ENCODE data around the gene PRR13.
A peak's percentile ranks its signal among the peaks of the same experiment; 100 is the strongest.
"Not testable (repeated sequence)": the region's sequence is repeated elsewhere in the genome, so short reads cannot be mapped to it uniquely, and the experiment has no call there.

Gene PRR13

DNA sequence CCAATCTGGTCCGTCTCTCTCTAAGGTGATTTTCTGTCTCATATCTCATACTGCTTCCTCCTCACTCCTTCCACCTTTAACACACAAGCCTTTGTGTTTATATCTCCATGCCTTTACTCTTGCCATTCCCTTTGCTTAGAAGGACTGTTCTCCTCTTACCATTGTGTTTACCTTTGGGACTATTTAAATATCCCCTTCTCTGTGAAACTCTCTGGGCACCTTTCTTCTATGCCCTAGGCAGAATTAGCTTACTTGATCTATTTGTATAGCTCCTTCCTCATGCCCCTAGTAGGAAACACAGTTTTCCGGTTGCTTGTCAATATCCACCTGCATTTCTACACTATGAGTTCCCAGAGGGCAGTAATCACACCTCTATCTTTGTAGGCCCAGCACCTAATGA is 21.8 kb upstream of the PRR13 start:
- no peak overlapping the region for H4K8ac ChIP-seq (ENCODE audit: low read depth, low read length)
- no peak overlapping the region for H3K4ac ChIP-seq (ENCODE audit: low read depth, low read length)
- H3K79me2 ChIP-seq (ENCODE audit: control insufficient read depth, insufficient read depth, low read length), result no peaks in the 10 kb centered on the region
- no peak overlapping the region for H2BK5ac ChIP-seq (ENCODE audit: low read length)
- peak overlapping the region; percentile 25 for H3K56ac ChIP-seq (ENCODE audit: low read length)
- H3K4me2 ChIP-seq (ENCODE audit: low read length), result no peak overlapping the region
- no peak overlapping the region for H4K5ac ChIP-seq (ENCODE audit: low read length)
- H3K23ac ChIP-seq (ENCODE audit: low read length), result no peak overlapping the region
- WGBS (ENCODE audit: extremely low coverage, insufficient coverage, low lambda C conversion rate), result no CpG with 5 or more reads among the region's 2 CpGs
- no peak overlapping the region for H2AK5ac ChIP-seq (ENCODE audit: low read length)
- peak overlapping the region; percentile 32 for H3K27ac ChIP-seq (ENCODE audit: low read depth, low read length)
- peaks cover 10% of the 10 kb centered on the region for H3K4me1 ChIP-seq (ENCODE audit: control insufficient read depth, low read depth, low read length)
- H3K9ac ChIP-seq (ENCODE audit: low read length), result no peak overlapping the region
- H2BK120ac ChIP-seq (ENCODE audit: low read depth, low read length), result no peak overlapping the region
- DNase-seq, result no peak
- H3K79me1 ChIP-seq (ENCODE audit: low read length), result no peaks in the 10 kb centered on the region
- no peak overlapping the region for H3K18ac ChIP-seq (ENCODE audit: low read length)
- H3K4me3 ChIP-seq (ENCODE audit: low read length), result no peak overlapping the region
- no peaks in the 10 kb centered on the region for H3K27me3 ChIP-seq (ENCODE audit: insufficient read depth, low read length, poor library complexity)
- no peak overlapping the region for H2BK15ac ChIP-seq (replicated peaks; ENCODE audit: low read depth)
- no peaks in the 10 kb centered on the region for H3K36me3 ChIP-seq (ENCODE audit: control insufficient read depth, insufficient read depth, low read length)

- H2BK15ac ChIP-seq (replicated peaks; ENCODE audit: low read depth); H3K4me3 ChIP-seq (ENCODE audit: low read length); H3K27me3 ChIP-seq (ENCODE audit: insufficient read depth, low read length, poor library complexity); H3K36me3 ChIP-seq (ENCODE audit: control insufficient read depth, insufficient read depth, low read length); H2BK5ac ChIP-seq (ENCODE audit: low read length); H3K79me1 ChIP-seq (ENCODE audit: low read length); H3K4me1 ChIP-seq (ENCODE audit: control insufficient read depth, low read depth, low read length); H2AK5ac ChIP-seq (ENCODE audit: low read length); H4K5ac ChIP-seq (ENCODE audit: low read length); H3K27ac ChIP-seq (ENCODE audit: low read depth, low read length); H3K18ac ChIP-seq (ENCODE audit: low read length); H2BK120ac ChIP-seq (ENCODE audit: low read depth, low read length); H3K4me2 ChIP-seq (ENCODE audit: low read length); H3K4ac ChIP-seq (ENCODE audit: low read depth, low read length); H4K8ac ChIP-seq (ENCODE audit: low read depth, low read length); H3K56ac ChIP-seq (ENCODE audit: low read length); H3K23ac ChIP-seq (ENCODE audit: low read length); DNase-seq; H3K9ac ChIP-seq (ENCODE audit: low read length); H3K79me2 ChIP-seq (ENCODE audit: control insufficient read depth, insufficient read depth, low read length): not testable (repeated sequence)
- no CpG with 5 or more reads among the region's 12 CpGs for WGBS (ENCODE audit: extremely low coverage, insufficient coverage, low lambda C conversion rate)
Observed at GRCh38 chr12:53422247-53422646, 19.3 kb upstream of the PRR13 start.

DNA sequence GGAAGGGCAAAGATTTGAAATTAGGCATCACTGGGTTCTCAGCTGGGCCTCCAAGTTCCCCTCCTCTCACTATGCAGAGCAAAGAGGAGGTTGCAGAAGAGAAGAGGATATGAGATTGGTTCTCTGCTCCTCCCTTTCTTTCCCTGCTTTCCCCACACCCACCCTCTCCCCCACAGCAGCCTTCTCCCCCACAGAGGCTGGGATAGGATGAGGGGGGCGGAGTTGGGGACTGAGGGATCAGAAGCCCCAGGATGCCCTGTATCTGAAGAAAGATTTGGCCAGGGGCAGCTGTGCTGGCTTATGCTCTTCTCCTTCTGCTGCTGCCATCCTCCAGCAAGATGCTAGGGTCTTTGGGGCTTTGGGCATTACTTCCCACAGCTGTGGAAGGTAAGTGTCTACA is 17.9 kb upstream of the PRR13 start, which contains the start of gene AMHR2:
Gene AMHR2, plus strand, starts transcription at position 259 of the 400 bp plus-strand sequence. Its CDS starts 80 bp downstream, at position 339.
- Histone ChIP-seq H3K27ac (ENCODE audit: low read depth, low read length) (no peak within 1 kb of the TSS), H3K56ac (ENCODE audit: low read length) (no peak within 1 kb of the TSS)

GRCh38 chr12:53424626-53425514 is 16.7 kb upstream of the PRR13 start:
- Histone ChIP-seq H4K8ac (ENCODE audit: low read depth, low read length) (no peak overlapping the region), H4K5ac (ENCODE audit: low read length) (no peak overlapping the region), H2BK5ac (ENCODE audit: low read length) (no peak overlapping the region), H3K23ac (ENCODE audit: low read length) (no peak overlapping the region), H3K4me1 (ENCODE audit: control insufficient read depth, low read depth, low read length) (peaks cover 9% of the 10 kb centered on the region), H3K56ac (ENCODE audit: low read length) (peak overlapping the region; percentile 42), H3K27me3 (ENCODE audit: insufficient read depth, low read length, poor library complexity) (no peaks in the 10 kb centered on the region), H3K18ac (ENCODE audit: low read length) (no peak overlapping the region), H3K79me2 (ENCODE audit: control insufficient read depth, insufficient read depth, low read length) (no peaks in the 10 kb centered on the region), H3K4me3 (ENCODE audit: low read length) (no peak overlapping the region), H3K4ac (ENCODE audit: low read depth, low read length) (no peak overlapping the region), H2BK120ac (ENCODE audit: low read depth, low read length) (no peak overlapping the region), H3K36me3 (ENCODE audit: control insufficient read depth, insufficient read depth, low read length) (no peaks in the 10 kb centered on the region), H3K27ac (ENCODE audit: low read depth, low read length) (no peak overlapping the region), H2BK15ac (replicated peaks; ENCODE audit: low read depth) (no peak overlapping the region), H3K9ac (ENCODE audit: low read length) (peak overlapping the region; percentile 20), H3K79me1 (ENCODE audit: low read length) (no peaks in the 10 kb centered on the region), H2AK5ac (ENCODE audit: low read length) (peak overlapping the region; percentile 27), H3K4me2 (ENCODE audit: low read length) (no peak overlapping the region)
- WGBS (ENCODE audit: extremely low coverage, insufficient coverage, low lambda C conversion rate), result no CpG with 5 or more reads among the region's 9 CpGs
- peak; percentile 80 for DNase-seq

More for the DNA sequence above, 17.9 kb upstream of the PRR13 start, which contains the start of gene AMHR2:
- H3K36me3 ChIP-seq (ENCODE audit: control insufficient read depth, insufficient read depth, low read length), result no peaks in the 10 kb centered on the region
- H3K4me2 ChIP-seq (ENCODE audit: low read length), result no peak within 1 kb of the TSS
- no peak within 1 kb of the TSS for H2BK120ac ChIP-seq (ENCODE audit: low read depth, low read length)
- H3K4ac ChIP-seq (ENCODE audit: low read depth, low read length), result no peak within 1 kb of the TSS
- H3K4me3 ChIP-seq (ENCODE audit: low read length), result no peak within 1 kb of the TSS
- WGBS (ENCODE audit: extremely low coverage, insufficient coverage, low lambda C conversion rate), result no CpG with 5 or more reads among the region's 1 CpG
- no peaks in the 10 kb centered on the region for H3K27me3 ChIP-seq (ENCODE audit: insufficient read depth, low read length, poor library complexity)
- no peak within 1 kb of the TSS for H3K18ac ChIP-seq (ENCODE audit: low read length)
- peak within 1 kb of the TSS; percentile 27 for H2AK5ac ChIP-seq (ENCODE audit: low read length)
- no peaks in the 10 kb centered on the region for H3K79me1 ChIP-seq (ENCODE audit: low read length)
- no peak for DNase-seq
- H4K5ac ChIP-seq (ENCODE audit: low read length), result peak within 1 kb of the TSS; percentile 91
- peaks cover 9% of the 10 kb centered on the region for H3K4me1 ChIP-seq (ENCODE audit: control insufficient read depth, low read depth, low read length)
- H3K79me2 ChIP-seq (ENCODE audit: control insufficient read depth, insufficient read depth, low read length), result no peaks in the 10 kb centered on the region
- H4K8ac ChIP-seq (ENCODE audit: low read depth, low read length), result no peak within 1 kb of the TSS
- no peak within 1 kb of the TSS for H3K9ac ChIP-seq (ENCODE audit: low read length)
- H2BK5ac ChIP-seq (ENCODE audit: low read length), result no peak within 1 kb of the TSS
- no peak within 1 kb of the TSS for H2BK15ac ChIP-seq (replicated peaks; ENCODE audit: low read depth)
- no peak within 1 kb of the TSS for H3K23ac ChIP-seq (ENCODE audit: low read length)

- WGBS (ENCODE audit: extremely low coverage, insufficient coverage, low lambda C conversion rate), result no CpG with 5 or more reads among the region's 11 CpGs
- H3K79me2 ChIP-seq (ENCODE audit: control insufficient read depth, insufficient read depth, low read length), result no peaks in the 10 kb centered on the region
- H3K4me1 ChIP-seq (ENCODE audit: control insufficient read depth, low read depth, low read length), result peaks cover 9% of the 10 kb centered on the region
- peak overlapping the region; percentile 20 for H3K9ac ChIP-seq (ENCODE audit: low read length)
- no peaks in the 10 kb centered on the region for H3K36me3 ChIP-seq (ENCODE audit: control insufficient read depth, insufficient read depth, low read length)
- H2BK120ac ChIP-seq (ENCODE audit: low read depth, low read length), result no peak overlapping the region
- no peak overlapping the region for H2BK15ac ChIP-seq (replicated peaks; ENCODE audit: low read depth)
- peak overlapping the region; percentile 42 for H3K56ac ChIP-seq (ENCODE audit: low read length)
- no peak overlapping the region for H3K4me2 ChIP-seq (ENCODE audit: low read length)
- no peak overlapping the region for H2AK5ac ChIP-seq (ENCODE audit: low read length)
- H3K4me3 ChIP-seq (ENCODE audit: low read length), result no peak overlapping the region
- H4K8ac ChIP-seq (ENCODE audit: low read depth, low read length), result no peak overlapping the region
- no peaks in the 10 kb centered on the region for H3K79me1 ChIP-seq (ENCODE audit: low read length)
- no peaks in the 10 kb centered on the region for H3K27me3 ChIP-seq (ENCODE audit: insufficient read depth, low read length, poor library complexity)
- H3K4ac ChIP-seq (ENCODE audit: low read depth, low read length), result no peak overlapping the region
- no peak for DNase-seq
- no peak overlapping the region for H2BK5ac ChIP-seq (ENCODE audit: low read length)
- no peak overlapping the region for H3K27ac ChIP-seq (ENCODE audit: low read depth, low read length)
- H4K5ac ChIP-seq (ENCODE audit: low read length), result no peak overlapping the region
- H3K18ac ChIP-seq (ENCODE audit: low read length), result no peak overlapping the region
- H3K23ac ChIP-seq (ENCODE audit: low read length), result peak overlapping the region; percentile 50
Observed at GRCh38 chr12:53425515-53426150, 15.9 kb upstream of the PRR13 start.
